Upper lobe of left lung (tissue), 4 donors: ENCODE measurements around the gene B3GAT1.

Experiments
- CTCF ChIP-seq, 6 experiments: fragments of 450-650 bp in 4 of 6; fragments of 200-600 bp in 2 of 6; sonication (generic) in 2 of 6; IDR thresholded peaks; one replicate each; pipeline ENCODE4 v1.5.1; 2016 to 2019; ENCODE audit warnings: antibody characterized with exemption in 6 of 6
- EP300 ChIP-seq, 4 donors: sonication (generic); formaldehyde crosslinking; IDR thresholded peaks; one replicate each; pipeline ENCODE4 v1.5.1; 2017; ENCODE audit warnings: antibody characterized with exemption in 4 of 4, control low read depth in 2 of 4
- POLR2A ChIP-seq, 4 donors: fragments of 450-650 bp; IDR thresholded peaks; one replicate each; pipeline ENCODE4 v1.5.1; 2016 to 2017; ENCODE audit warnings: antibody characterized with exemption in 4 of 4, mild to moderate bottlenecking in 2 of 4
- POLR2AphosphoS5 ChIP-seq, 2 donors: sonication (generic); formaldehyde crosslinking; IDR thresholded peaks; one replicate each; pipeline ENCODE4 v1.5.1; 2017; ENCODE audit warnings: antibody characterized with exemption in 2 of 2

DNA sequence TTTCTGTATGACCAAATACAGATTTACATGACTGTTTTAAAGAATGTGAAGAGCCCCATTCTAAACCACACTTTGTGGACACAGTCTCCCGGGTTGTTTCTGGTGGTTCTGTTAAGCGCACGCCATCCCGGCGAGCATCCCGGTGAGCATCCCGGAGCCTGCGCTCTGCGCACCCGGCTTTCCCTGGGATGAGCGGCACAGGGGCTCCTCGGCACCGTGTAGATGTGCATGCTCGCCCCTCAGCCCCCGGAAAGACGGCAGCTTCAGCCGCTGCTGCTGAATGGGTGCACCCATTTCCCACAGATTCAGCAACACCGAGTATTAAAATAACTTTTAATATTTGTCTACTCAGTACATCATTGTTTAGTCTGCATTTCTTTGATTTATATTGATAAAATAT is 44.3 kb downstream of the B3GAT1 start:
- TF ChIP-seq CTCF (IDR thresholded peaks at IDR 0.05) (no peak), POLR2A (IDR thresholded peaks at IDR 0.05) (no peak), EP300 (IDR thresholded peaks at IDR 0.05) (no peak), POLR2AphosphoS5 (IDR thresholded peaks at IDR 0.05) (no peak)
